Inferior parietal cortex (tissue), 1 donor: ENCODE measurements around the gene CTSD.

Experiments
- DNase-seq: peaks from one replicate; pipeline ENCODE4 v3.0.0-alpha.2; 2016; ENCODE audit errors: extremely low spot score

The CTSD gene

DNA sequence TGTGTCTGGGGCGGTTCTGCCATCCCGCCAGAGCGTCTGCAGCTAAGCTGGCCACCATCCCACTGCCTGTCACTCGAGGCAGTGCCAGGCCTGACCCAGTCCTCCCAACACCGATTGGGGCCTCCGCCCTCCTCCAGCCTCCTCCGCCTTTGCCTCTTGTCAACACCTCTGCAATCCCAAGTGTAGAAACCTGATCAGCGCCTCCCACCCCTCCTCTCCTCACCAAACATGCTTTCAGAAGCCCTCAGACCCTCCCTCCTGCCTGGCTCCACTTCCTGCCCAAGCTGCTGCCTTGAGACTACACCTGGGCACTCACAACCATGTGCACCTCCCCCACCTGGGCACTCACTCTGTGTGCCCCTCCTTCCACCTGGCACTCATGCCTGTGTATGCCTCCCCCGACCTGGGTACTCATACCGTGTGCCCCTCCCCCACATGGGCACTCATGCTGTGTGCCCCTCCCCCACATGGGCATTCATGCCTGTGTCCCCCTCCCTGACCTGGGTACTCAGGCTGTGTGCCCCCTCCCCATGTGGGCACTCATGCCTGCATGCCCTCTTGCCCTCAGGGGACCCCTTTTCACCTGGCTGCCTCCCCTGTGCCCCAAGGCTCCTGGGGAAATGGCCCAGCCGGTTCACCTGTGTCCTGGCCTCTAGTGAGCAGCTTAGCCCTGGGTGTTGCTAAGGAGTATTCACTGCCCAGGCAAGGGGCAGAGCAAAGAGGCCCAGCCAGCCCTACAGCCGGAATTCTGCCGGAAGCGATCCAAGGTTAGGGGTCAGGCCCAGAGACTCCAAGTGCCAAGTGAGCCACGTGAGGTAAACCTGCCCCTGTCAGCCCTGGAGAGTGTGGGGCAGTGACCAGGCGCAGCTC is 7.8 kb downstream of the CTSD start:
- DNase-seq, result no peak

- no peak for DNase-seq
Observed at GRCh38 chr11:1755344-1755691, 8.4 kb downstream of the CTSD start.

DNA sequence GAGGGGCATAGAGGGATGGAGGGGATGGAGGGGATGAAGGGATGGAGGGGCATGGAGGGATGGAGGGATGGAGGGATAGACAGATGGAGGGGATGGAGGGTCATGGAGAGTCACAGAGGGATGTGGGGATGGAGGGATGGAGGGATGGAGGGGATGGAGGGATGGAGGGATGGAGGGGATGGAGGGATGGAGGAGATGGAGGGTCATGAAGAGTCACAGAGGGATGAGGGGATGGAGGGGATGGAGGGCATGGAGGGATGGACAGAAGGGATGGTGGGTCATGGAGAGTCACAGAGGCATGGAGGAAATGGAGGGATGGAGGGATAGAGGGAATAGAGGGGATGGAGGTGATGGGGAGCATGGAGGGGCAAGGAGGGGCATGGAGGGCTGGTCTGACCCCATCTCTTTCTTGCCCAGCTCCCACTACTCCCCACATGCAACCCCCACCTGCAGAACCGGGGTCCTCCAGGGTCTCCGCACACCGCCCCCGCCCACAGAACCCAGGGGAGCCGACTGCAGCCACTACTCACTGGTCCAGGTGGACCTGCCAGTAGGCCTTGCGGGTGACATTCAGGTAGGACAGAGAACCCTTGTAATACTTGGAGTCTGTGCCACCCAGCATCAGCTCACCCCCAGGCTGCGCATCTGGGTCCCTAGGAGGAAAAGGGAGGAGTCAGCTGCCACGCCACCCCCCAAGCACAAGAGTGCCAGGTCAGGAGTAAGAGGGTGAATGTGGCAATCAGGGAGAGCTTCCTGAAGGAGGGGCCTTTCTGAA is 9.2 kb downstream of the CTSD start:
- DNase-seq, result no peak

DNA sequence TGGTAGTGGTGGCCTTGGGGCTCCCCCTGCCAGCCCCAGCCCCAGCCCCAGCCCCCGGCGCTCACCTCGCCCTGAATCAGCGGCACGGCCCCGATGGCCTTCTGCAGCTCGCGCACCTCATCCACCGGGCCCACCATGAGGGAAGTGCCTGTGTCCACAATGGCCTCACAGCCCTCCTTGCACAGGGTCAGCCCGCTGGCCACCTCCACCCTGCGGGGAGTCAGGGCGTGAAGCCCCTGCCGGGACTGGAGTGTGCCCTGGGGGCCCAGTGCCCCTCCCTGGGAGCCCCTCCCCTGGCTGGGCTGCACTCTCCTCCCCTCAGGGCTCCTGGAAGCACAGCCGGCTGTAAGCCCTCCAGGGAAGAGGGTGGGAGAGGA is 9.8 kb downstream of the CTSD start:
- no peak for DNase-seq

GRCh38 chr11:1753229-1753928 is 10.3 kb downstream of the CTSD start:
- no peak for DNase-seq

- DNase-seq, result no peak
Observed at GRCh38 chr11:1752907-1753228, 10.9 kb downstream of the CTSD start.

DNA sequence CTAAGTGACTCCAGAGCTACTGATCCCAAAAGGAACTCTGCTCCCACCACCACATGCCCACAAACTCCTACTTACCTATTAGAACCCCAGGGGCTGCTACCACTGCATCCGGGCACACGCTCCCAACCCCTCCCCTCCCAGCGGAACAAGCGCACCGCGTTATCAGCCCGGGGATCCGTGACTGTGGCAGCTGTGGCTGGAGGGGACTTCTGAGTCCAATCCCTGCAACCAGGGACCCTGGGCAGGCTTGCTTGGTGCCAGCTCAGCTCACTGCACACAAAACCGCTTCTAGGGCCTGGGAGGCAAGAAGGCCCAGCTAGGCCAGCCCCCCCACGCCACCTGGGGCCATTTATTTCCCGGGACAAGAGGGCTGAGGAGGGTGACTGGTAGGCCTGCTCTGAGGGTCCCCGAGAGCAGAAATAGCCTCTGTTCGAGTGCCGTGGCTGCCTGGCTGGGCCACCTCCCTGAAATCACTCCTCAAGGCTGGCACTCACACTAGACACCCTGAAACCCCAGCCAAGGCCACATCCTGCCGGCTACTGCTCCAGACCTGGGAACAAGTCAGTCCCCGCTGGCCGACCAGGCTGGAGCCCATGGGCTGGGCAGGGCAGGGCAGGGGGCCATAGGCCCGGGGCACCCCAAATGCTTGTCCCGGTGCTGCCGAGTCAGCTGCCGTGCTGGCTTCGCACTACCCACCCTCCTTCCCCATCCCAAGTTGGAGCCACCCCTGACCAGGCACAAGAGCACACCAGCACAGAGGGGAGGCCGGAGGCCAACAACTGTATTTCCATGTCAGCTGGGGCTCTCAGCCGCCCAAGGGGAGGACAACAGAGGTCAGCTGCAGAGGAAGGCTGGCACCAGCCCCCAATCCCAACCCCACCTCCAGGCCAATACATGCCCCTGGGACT is 11.5 kb downstream of the CTSD start:
- DNase-seq, result no peak

- DNase-seq, result no peak
Observed at GRCh38 chr11:1751531-1751921, 12.2 kb downstream of the CTSD start.

DNA sequence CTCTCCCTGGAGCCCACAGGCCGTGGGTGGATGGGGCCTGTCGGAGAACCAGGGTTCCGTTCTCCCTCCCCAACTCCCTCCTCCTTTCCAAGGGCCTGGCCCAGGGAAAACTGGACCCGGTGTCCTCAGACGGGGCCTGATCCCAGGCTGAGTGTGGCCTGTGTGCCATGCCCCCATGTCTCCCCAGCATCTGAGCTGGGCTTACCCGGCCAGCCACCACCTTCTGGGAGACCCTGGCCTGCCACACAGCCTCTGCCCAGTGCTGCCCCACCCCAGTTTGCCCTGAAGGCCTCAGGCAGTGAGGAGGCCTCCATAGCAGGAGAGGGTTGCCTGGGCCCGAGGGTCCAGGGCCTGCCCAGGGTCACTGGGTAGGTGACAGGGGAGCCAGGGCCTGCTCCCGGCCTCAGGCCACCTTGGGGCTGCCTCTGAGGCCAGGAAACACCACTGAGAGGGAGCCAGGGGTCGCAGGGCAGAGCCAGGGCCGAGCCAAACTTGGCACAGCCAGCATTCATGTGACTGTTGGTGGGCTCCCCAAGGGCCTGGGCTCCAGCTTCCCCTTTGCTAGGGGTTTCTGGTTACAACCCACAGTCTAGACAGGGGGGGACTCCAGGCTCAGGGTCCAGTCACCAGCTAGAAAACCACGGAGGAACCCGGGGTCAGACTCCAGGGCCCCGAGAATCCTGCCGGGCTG is 12.7 kb downstream of the CTSD start:
- no peak for DNase-seq

DNA sequence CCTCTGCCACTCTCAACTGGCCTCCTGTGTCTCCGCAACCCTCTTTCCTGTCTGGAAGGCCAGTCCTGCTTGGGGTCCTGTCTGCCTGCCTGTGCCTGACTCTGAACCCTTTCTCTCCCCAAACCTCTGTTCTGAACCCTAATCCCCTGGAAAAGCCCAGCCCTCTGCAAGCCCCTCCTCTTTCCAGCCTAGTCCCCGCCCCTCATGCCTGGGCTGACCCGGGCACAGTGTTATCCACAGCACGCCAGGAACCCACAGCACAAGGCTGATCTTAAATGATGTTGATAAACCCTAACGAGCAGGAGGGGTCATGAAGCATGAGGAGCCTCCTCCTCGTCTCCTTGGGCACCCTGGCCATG is 13.3 kb downstream of the CTSD start, which contains the start of gene IFITM10:
TSS of gene IFITM10 (minus strand) at position 115 of the 359 bp plus-strand sequence. CDS start 153 bp downstream, outside the sequence.
- DNase-seq, result no peak

- DNase-seq, result no peak
Observed at GRCh38 chr11:1749395-1750351, 14.1 kb downstream of the CTSD start.

DNA sequence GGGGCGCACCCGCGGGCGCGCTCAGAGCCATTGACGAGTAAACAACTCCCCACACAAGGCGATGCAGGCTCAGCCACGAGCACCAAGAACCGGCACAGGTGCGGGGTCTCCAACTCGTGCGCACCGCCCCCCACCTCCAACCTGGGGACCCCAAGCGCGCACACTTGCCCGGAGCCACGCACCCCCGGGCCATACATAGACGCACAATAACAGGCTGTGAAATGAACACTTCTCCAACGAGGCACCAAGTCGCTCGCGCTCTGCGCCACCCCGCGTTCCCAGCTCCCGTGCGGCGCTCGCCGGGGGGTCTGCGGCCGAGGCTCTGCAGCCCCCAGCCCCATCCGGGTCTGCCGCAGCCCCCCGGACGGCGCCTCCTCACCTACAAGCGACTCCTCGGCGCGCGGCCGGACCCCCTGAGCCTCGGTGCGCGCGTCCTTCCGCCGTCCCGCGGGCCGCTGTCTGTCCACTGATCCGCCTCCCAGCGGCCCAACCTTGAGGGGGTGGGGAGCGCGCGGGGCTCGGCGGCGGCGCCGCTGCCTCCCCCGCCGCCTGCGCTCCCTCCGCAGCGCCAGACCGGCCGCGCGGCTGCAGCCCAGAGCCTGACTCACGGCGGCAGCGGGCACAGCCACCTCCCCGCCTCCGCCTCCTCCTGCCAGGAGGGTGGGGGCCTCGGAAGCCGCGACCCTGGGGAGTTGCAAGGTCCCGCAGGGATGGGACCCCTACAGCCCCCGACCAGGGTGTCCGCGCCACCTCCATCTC is 14.9 kb downstream of the CTSD start:
- DNase-seq, result no peak

GRCh38 chr11:1747753-1748635 is 15.7 kb downstream of the CTSD start:
- no peak for DNase-seq

GRCh38 chr11:1746956-1747752 is 16.6 kb downstream of the CTSD start:
- DNase-seq, result no peak

DNA sequence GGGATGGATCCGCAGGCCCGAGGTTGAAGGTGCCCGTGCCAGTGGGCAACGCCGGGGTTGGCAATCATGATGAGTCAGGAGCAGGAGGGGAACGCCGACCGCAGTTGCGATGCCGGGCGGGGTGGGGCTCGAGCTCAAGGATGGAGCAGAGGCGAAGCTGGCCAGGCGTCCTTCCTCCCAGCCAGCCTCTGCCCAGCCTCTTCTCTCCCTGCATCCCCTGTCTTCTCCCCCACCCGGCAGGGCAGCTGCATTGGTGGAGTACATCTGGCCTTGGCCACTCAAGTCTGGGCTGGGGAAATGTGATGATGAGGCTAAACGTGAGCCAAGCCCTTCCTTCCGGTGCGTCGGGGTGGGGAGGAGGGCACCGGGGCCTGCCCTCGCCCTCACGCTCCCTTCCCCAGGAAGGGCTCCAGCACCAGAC is 17.2 kb downstream of the CTSD start:
- DNase-seq, result no peak

- DNase-seq, result no peak
Observed at GRCh38 chr11:1745701-1746320, 17.9 kb downstream of the CTSD start.
